Measurements from ENCODE around the gene CTXND2. TPM values are rescaled to one million over a fixed set of nuclear protein-coding genes. Genes with fewer than 3 reads are reported as not detected.
"Not testable (repeated sequence)": the region's sequence is repeated elsewhere in the genome, so short reads cannot be mapped to it uniquely, and the experiment has no call there.

Gene CTXND2
- total RNA-seq, 1 donor from 2014 or later = not detected

DNA sequence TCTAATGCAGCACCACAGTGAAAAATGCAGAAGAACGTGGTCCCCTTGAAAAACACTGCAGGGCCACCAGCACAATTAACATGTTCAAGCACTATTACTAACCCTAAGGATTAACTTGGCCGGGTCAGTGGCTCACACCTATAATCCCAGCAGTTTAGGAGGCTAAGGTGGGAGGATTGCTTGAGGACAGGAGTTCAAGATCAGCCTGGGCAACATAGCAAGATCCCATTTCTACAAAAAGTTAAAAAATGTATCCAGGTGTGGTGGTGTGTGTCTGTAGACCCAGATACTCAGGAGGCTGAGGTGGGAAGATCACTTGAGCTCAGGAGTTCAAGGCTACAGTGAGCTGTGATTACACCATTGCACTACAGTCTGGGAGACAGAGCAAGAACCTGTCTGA lies 13.4 kb upstream of the CTXND2 start:
- intact Hi-C loops (cut with DNase I) = no loop called here

DNA sequence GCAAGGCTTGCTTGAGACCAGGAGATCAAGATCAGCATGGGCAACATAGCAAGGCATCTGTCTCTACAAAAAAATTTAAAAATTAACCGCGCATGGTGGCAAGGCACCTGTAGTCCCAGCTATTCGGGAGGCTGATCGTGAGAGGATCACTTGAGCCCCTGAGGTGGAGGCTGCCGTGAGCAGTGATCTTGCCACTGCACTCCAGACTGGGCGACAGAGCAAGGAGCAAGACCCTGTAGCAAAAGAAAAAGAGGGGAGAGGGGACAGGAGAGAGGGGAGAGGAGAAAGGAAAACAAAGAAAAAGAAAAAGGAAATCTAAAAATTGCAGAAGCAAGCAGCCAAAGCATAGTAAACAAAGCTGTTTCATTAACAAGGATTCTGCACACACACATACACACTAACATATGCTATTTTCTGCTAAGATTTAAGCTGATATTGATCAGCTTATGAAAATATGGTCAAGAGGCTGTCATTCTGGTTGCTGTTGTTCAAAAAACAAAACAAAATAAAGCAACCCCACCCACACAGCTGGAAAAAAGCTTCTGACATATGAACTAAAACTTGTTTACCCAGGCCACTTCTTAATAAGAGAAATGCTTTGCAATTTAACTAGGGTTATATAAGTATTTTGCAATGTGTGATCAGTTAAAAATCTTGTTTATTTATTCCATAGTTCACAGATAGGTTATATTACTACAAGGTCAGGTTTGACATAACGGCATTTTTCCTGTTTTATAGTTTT lies 12.3 kb upstream of the CTXND2 start:
- DNase-seq (no peak), ATAC-seq (no peak)
- H3K27me3 ChIP-seq = no peaks in the 10 kb centered on the region
- peak overlapping the region; percentile 87 for H3K4me3 ChIP-seq
- peak overlapping the region; percentile 91 for H3K27ac ChIP-seq
- H3K4me1 ChIP-seq = peaks cover 15% of the 10 kb centered on the region
- intact Hi-C loops (cut with DNase I) = no loop called here
- H3K36me3 ChIP-seq = peaks cover 12% of the 10 kb centered on the region
- no peak for TF ChIP-seq CTCF (IDR thresholded peaks at IDR 0.05)
- H3K9me3 ChIP-seq = no peaks in the 10 kb centered on the region

More for the DNA sequence above, 13.4 kb upstream of the CTXND2 start:
- ATAC-seq (no peak), DNase-seq (no peak)
- Histone ChIP-seq H3K36me3 (peaks cover 17% of the 10 kb centered on the region), H3K4me1 (peaks cover 15% of the 10 kb centered on the region), H3K9me3 (no peaks in the 10 kb centered on the region), H3K4me3 (no peak overlapping the region), H3K27me3 (no peaks in the 10 kb centered on the region), H3K27ac (no peak overlapping the region)
- TF ChIP-seq CTCF (IDR thresholded peaks at IDR 0.05) = no peak

GRCh38 chr1:150875197-150876118 lies 11.5 kb upstream of the CTXND2 start:
- no peak for DNase-seq
- peaks cover 12% of the 10 kb centered on the region for H3K36me3 ChIP-seq
- intact Hi-C loops (cut with DNase I) = no loop called here
- H3K4me3 ChIP-seq = peak overlapping the region; percentile 87
- peak overlapping the region; percentile 91 for H3K27ac ChIP-seq
- H3K27me3 ChIP-seq = no peaks in the 10 kb centered on the region
- TF ChIP-seq CTCF (IDR thresholded peaks at IDR 0.05) = no peak
- no peaks in the 10 kb centered on the region for H3K9me3 ChIP-seq
- H3K4me1 ChIP-seq = peaks cover 15% of the 10 kb centered on the region
- ATAC-seq = no peak

GRCh38 chr1:150876119-150876454 lies 10.8 kb upstream of the CTXND2 start:
- Histone ChIP-seq H3K4me3 (peak overlapping the region; percentile 87), H3K27me3 (no peaks in the 10 kb centered on the region), H3K9me3 (no peaks in the 10 kb centered on the region), H3K27ac (peak overlapping the region; percentile 91), H3K36me3 (peaks cover 12% of the 10 kb centered on the region), H3K4me1 (peaks cover 15% of the 10 kb centered on the region)
- TF ChIP-seq CTCF (IDR thresholded peaks at IDR 0.05) = no peak
- intact Hi-C loops (cut with DNase I) = no loop called here
- peak; percentile 68 for ATAC-seq
- no peak for DNase-seq

DNA sequence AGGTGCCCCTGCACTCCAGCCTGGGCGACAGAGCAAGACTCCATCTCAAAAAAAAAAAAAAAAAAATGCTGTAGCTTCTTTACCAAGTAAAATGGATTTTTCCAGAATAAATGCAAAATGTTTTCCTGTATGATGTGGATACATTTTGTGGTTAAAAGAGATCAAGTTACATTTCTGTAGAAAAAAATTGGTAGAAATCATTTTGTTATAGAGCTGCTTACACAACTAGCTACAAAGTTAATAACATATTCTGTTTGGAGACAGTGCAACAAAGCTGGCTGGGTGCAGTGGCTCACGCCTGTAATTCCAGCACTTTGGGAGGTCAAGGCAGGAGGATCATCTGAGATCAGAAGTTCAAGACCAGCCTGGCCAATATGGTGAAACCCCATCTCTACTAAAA lies 8.0 kb upstream of the CTXND2 start:
- H3K4me1 ChIP-seq; intact Hi-C loops (cut with DNase I); H3K36me3 ChIP-seq; ATAC-seq; H3K4me3 ChIP-seq; H3K27me3 ChIP-seq; H3K9me3 ChIP-seq; H3K27ac ChIP-seq; DNase-seq: not testable (repeated sequence)

Data from upper lobe of right lung (tissue), 1 donor.